CD14-positive monocyte (primary cell): ENCODE data around the gene USP48. TPM values are rescaled to one million over a fixed set of nuclear protein-coding genes. Genes with fewer than 3 reads are reported as not detected.
"Not testable (repeated sequence)": the region's sequence is repeated elsewhere in the genome, so short reads cannot be mapped to it uniquely, and the experiment has no call there.

ENCODE experiments used
- DNase-seq, 3 donors: peaks; one replicate each; pipeline ENCODE4 v3.0.0-alpha.2; 2011 to 2022
- H2AFZ ChIP-seq: 2 replicates; pipeline ENCODE4 v1.6.0; 2012; ENCODE audit warnings: mild to moderate bottlenecking, low read depth, low read length, inconsistent platforms; ENCODE audit not compliant: insufficient read depth, poor library complexity, severe bottlenecking
- H3K27ac ChIP-seq, 2 donors: 1 replicate in 1 of 2; 2 replicates in 1 of 2; pipeline ENCODE4 v1.5.1; 2012 to 2013; ENCODE audit warnings: low read length in 2 of 2, control low read depth in 1 of 2, inconsistent platforms in 1 of 2, low read depth in 1 of 2, mild to moderate bottlenecking in 1 of 2
- H3K27me3 ChIP-seq, 2 donors: one replicate each; pipeline versions ENCODE4 v1.6.0 to v1.6.1; 2011 to 2013; ENCODE audit warnings: low read length in 2 of 2; ENCODE audit not compliant: control insufficient read depth in 2 of 2, insufficient read depth in 2 of 2
- H3K36me3 ChIP-seq, 2 donors: replicated peaks in 1 of 2; 1 replicate in 1 of 2; 2 replicates in 1 of 2; pipeline versions ENCODE4 v1.5.1 to v1.6.1; 2012 to 2013; ENCODE audit warnings: low read length in 2 of 2, control low read depth in 1 of 2, inconsistent platforms in 1 of 2, mild to moderate bottlenecking in 1 of 2; ENCODE audit not compliant: insufficient read depth in 2 of 2, control insufficient read depth in 1 of 2
- H3K4me1 ChIP-seq, 2 donors: 1 replicate in 1 of 2; 2 replicates in 1 of 2; pipeline versions ENCODE4 v1.5.1 to v1.6.1; 2012 to 2013; ENCODE audit warnings: low read length in 2 of 2, control low read depth in 1 of 2, inconsistent platforms in 1 of 2, mild to moderate bottlenecking in 1 of 2, moderate library complexity in 1 of 2; ENCODE audit not compliant: insufficient read depth in 2 of 2, control insufficient read depth in 1 of 2
- H3K4me2 ChIP-seq: replicated peaks from 2 replicates; pipeline ENCODE3; 2012; ENCODE audit warnings: low read length, moderate library complexity, mild to moderate bottlenecking; ENCODE audit not compliant: poor library complexity, severe bottlenecking; ENCODE audit errors: extremely low read depth
- H3K4me3 ChIP-seq, 3 experiments: fragments of 200-600 bp in 1 of 3; sonication (generic) in 1 of 3; replicated peaks in 1 of 3; 1 replicate in 2 of 3; 2 replicates in 1 of 3; pipeline ENCODE4 v1.5.1; 2011 to 2013; ENCODE audit warnings: low read length in 3 of 3, mild to moderate bottlenecking in 3 of 3, control low read depth in 2 of 3, low read depth in 2 of 3, inconsistent platforms in 1 of 3, moderate library complexity in 1 of 3
- H3K79me2 ChIP-seq: 2 replicates; pipeline ENCODE4 v1.6.0; 2012; ENCODE audit warnings: mild to moderate bottlenecking, control low read depth, inconsistent platforms, low read length, moderate library complexity; ENCODE audit not compliant: insufficient read depth
- H3K9ac ChIP-seq: 2 replicates; pipeline ENCODE4 v1.6.0; 2017; ENCODE audit warnings: low read length, mild to moderate bottlenecking; ENCODE audit not compliant: insufficient read depth, poor library complexity, severe bottlenecking
- H3K9me3 ChIP-seq, 2 donors: replicated peaks in 1 of 2; 1 replicate in 1 of 2; 2 replicates in 1 of 2; pipeline versions ENCODE4 v1.5.1 to v1.6.1; 2012 to 2013; ENCODE audit warnings: low read length in 2 of 2, control low read depth in 1 of 2; ENCODE audit not compliant: control insufficient read depth in 1 of 2, insufficient read depth in 1 of 2
- H4K20me1 ChIP-seq: 2 replicates; pipeline ENCODE4 v1.6.0; 2012; ENCODE audit warnings: mild to moderate bottlenecking, low read length, control low read depth, moderate library complexity; ENCODE audit not compliant: insufficient read depth
- H3K27ac Mint-ChIP-seq, 7 donors: one replicate each; pipeline ENCODE4 v1.8.0; 2020; ENCODE audit warnings: mild to moderate bottlenecking in 7 of 7, mixed read lengths in 7 of 7, moderate library complexity in 6 of 7, inconsistent platforms in 2 of 7
- H3K27me3 Mint-ChIP-seq, 3 donors: one replicate each; pipeline ENCODE4 v1.8.0; 2021 to 2022; ENCODE audit warnings: low read depth in 3 of 3, mild to moderate bottlenecking in 3 of 3, mixed read lengths in 3 of 3, moderate library complexity in 3 of 3, inconsistent platforms in 1 of 3
- H3K36me3 Mint-ChIP-seq, 2 donors: one replicate each; pipeline ENCODE4 v1.8.0; 2020; ENCODE audit warnings: mixed read lengths in 2 of 2, inconsistent platforms in 1 of 2, mild to moderate bottlenecking in 1 of 2
- H3K4me1 Mint-ChIP-seq: one replicate; pipeline ENCODE4 v1.8.0; 2020; ENCODE audit warnings: mild to moderate bottlenecking, mixed read lengths
- H3K4me3 Mint-ChIP-seq, 2 donors: one replicate each; pipeline ENCODE4 v1.8.0; 2020; ENCODE audit warnings: mild to moderate bottlenecking in 2 of 2, mixed read lengths in 2 of 2, moderate library complexity in 1 of 2
- H3K9me3 Mint-ChIP-seq, 7 donors: one replicate each; pipeline ENCODE4 v1.8.0; 2020 to 2022; ENCODE audit warnings: mixed read lengths in 7 of 7, mild to moderate bottlenecking in 6 of 7, moderate library complexity in 6 of 7, inconsistent platforms in 2 of 7
- WGBS: methylation state at CpG from one replicate; pipeline ENCODE4 v1.1.5; 2013; ENCODE audit warnings: missing lambda C conversion rate; ENCODE audit not compliant: insufficient coverage; 5-methylcytosine and 5-hydroxymethylcytosine counted together
- intact Hi-C, 2 donors: fragments of 100-400 bp; cut with micrococcal nuclease; formaldehyde crosslinking; loops; one replicate each; pipeline versions ENCODE4 v1.15.0 to v1.15.1; 2023
- polyA plus RNA-seq, 3 donors: library from polyadenylated mRNA; depleted of rRNA in 1 of 3; unstranded in 2 of 3; stranded (reverse) in 1 of 3; fragments of 300-500 nt in 2 of 3; fragments of >200 nt in 1 of 3; fragmentation: Illumina TruSeq in 2 of 3; gene quantifications; 1 replicate in 2 of 3; 2 replicates in 1 of 3; pipeline ENCODE4 v1.2.3, GENCODE V29; 2012 to 2021
- TF ChIP-seq, protein P1 (sequence below): fragments of 200-600 bp; IDR thresholded peaks from one replicate; pipeline ENCODE4 v1.8.0; 2022; ENCODE audit warnings: antibody characterized with exemption, mild to moderate bottlenecking

USP48 gene
- polyA plus RNA-seq, 3 donors = 26.5 to 40.2 (median 34.3) TPM

DNA sequence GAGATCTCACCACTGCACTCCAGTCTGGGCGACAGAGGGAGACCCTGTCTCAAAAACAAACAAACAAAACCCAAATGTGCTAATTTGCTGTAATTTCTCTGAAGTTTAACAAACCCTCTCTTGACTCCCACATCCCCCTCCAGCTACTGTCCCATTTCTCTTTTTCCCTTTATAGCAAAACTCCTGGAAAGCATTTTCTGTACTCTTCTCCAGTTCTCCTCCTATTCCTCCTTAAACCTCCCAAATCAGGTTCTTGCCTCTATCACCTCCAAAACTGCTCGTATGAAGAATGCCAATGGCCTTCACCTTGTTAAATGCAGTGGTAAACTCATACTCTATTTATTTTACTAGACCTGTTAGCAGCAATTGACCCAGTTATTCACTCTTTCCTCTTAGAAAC is 3.7 kb upstream of the USP48 start:
- no peak overlapping the region for H3K4me3 Mint-ChIP-seq
- Histone ChIP-seq H3K9me3 (no peaks in the 10 kb centered on the region), H3K4me1 (peaks cover 15% of the 10 kb centered on the region in 2 donors), H3K4me2 (no peak overlapping the region), H3K27me3 (no peaks in the 10 kb centered on the region), H3K36me3 (no peaks in the 10 kb centered on the region), H3K27ac (no peak overlapping the region), H4K20me1 (no peaks in the 10 kb centered on the region), H2AFZ (no peak overlapping the region), H3K4me3 (no peak overlapping the region), H3K79me2 (peaks cover 13% of the 10 kb centered on the region), H3K9ac (no peak overlapping the region)
- peak overlapping the region in 2 of 7 donors; percentile 10 to 33 for H3K27ac Mint-ChIP-seq
- peaks cover 0 to 4% (median 0%) of the 10 kb centered on the region in 3 donors for H3K27me3 Mint-ChIP-seq
- intact Hi-C loops = loop anchor here in 1 of 2 donors (10.0 kb wide), 1 partner anchor 238 kb away; no protein-coding TSS in a partner anchor
- TF ChIP-seq, protein P1, sequence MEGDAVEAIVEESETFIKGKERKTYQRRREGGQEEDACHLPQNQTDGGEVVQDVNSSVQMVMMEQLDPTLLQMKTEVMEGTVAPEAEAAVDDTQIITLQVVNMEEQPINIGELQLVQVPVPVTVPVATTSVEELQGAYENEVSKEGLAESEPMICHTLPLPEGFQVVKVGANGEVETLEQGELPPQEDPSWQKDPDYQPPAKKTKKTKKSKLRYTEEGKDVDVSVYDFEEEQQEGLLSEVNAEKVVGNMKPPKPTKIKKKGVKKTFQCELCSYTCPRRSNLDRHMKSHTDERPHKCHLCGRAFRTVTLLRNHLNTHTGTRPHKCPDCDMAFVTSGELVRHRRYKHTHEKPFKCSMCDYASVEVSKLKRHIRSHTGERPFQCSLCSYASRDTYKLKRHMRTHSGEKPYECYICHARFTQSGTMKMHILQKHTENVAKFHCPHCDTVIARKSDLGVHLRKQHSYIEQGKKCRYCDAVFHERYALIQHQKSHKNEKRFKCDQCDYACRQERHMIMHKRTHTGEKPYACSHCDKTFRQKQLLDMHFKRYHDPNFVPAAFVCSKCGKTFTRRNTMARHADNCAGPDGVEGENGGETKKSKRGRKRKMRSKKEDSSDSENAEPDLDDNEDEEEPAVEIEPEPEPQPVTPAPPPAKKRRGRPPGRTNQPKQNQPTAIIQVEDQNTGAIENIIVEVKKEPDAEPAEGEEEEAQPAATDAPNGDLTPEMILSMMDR = no peak
- H3K36me3 Mint-ChIP-seq = no peaks in the 10 kb centered on the region
- peaks cover 0 to 2% (median 0%) of the 10 kb centered on the region in 7 donors for H3K9me3 Mint-ChIP-seq
- H3K4me1 Mint-ChIP-seq = peaks cover 24% of the 10 kb centered on the region
- no peak for DNase-seq
- WGBS = 100% methylated on average over 2 of the region's 2 CpGs

DNA sequence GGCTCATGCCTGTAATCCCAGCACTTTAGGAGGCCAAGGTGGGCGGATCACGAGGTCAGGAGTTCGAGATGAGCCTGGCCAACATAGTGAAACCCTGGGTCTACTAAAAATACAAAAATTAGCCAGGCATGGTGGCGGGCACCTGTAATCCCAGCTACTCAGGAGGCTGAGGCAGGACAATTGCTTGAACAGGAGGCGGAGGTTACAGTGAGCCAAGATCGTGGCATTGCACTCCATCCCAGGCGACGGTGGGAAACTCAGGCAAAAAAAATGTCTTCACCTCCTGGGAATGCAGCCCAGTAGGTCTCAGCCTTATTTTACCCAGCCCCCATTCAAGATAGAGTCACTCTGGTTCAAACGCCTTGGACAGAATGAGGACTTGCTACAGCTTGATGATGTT is 2.8 kb upstream of the USP48 start:
- H3K27me3 Mint-ChIP-seq, DNase-seq, H3K9ac ChIP-seq, H3K27me3 ChIP-seq, H3K27ac ChIP-seq, H3K27ac Mint-ChIP-seq, H3K4me2 ChIP-seq, H3K9me3 Mint-ChIP-seq, H4K20me1 ChIP-seq, H3K36me3 Mint-ChIP-seq, H2AFZ ChIP-seq, H3K9me3 ChIP-seq, H3K4me3 ChIP-seq, H3K4me3 Mint-ChIP-seq, H3K36me3 ChIP-seq: not testable (repeated sequence)
- Histone ChIP-seq H3K4me1 (peaks cover 20 to 22% of the 10 kb centered on the region in 2 donors), H3K79me2 (peaks cover 22% of the 10 kb centered on the region)
- peaks cover 23% of the 10 kb centered on the region for H3K4me1 Mint-ChIP-seq
- intact Hi-C loops = loop anchor here in 1 of 2 donors (10.0 kb wide), 1 partner anchor 239 kb away; no protein-coding TSS in a partner anchor
- WGBS = 92% methylated on average over 5 of the region's 9 CpGs
